OCI-LY7 (cell line): ENCODE results near the gene HEMGN. TPM values are rescaled to one million over a fixed set of nuclear protein-coding genes. Genes with fewer than 3 reads are reported as not detected.

Experiments used
- BruUV-seq: library from RNA; stranded (reverse); fragments of 400-500 nt; replicated peaks from 2 replicates; lab custom pipeline; 2021; lab: Mats Ljungman, UMichigan
- CTCF ChIA-PET: fragments of 300-600 bp; sonication (Branson Sonifier 250); formaldehyde crosslinking; loops from one replicate; lab custom pipeline; 2022; ENCODE audit warnings: antibody characterized with exemption; ENCODE audit not compliant: unreplicated experiment; lab: Charles Lee
- POLR2A ChIA-PET: fragments of 300-600 bp; sonication (Branson Sonifier 250); formaldehyde crosslinking; loops from one replicate; lab custom pipeline; 2022; ENCODE audit warnings: antibody characterized with exemption; lab: Charles Lee
- DNase-seq: peaks from one replicate; pipeline ENCODE4 v3.0.0-alpha.2; 2015; ENCODE audit warnings: low spot score
- H2AFZ ChIP-seq: fragments of 200-600 bp; sonication (generic), shearing (Covaris generic); 2 replicates; pipeline ENCODE4 v1.6.1; 2014; ENCODE audit warnings: mild to moderate bottlenecking, antibody characterized with exemption, low read length, moderate library complexity
- H3K27ac ChIP-seq: fragments of 200-600 bp; sonication (generic); 2 replicates; pipeline ENCODE4 v1.5.1; 2014; ENCODE audit warnings: mixed run types, low read depth, mild to moderate bottlenecking, moderate library complexity, low read length, inconsistent platforms; ENCODE audit not compliant: poor library complexity, severe bottlenecking
- H3K36me3 ChIP-seq: fragments of 200-600 bp; sonication (generic); 2 replicates; pipeline ENCODE4 v1.6.1; 2014; ENCODE audit warnings: mild to moderate bottlenecking, antibody characterized with exemption, low read length, moderate library complexity, mixed read lengths; ENCODE audit not compliant: insufficient read depth
- H3K4me1 ChIP-seq: fragments of 200-600 bp; sonication (generic); 2 replicates; pipeline ENCODE4 v1.5.1; 2014; ENCODE audit warnings: mild to moderate bottlenecking, low read length; ENCODE audit not compliant: insufficient read depth, poor library complexity, severe bottlenecking
- H3K4me2 ChIP-seq: fragments of 200-600 bp; sonication (generic); 2 replicates; pipeline ENCODE4 v1.6.1; 2014; ENCODE audit warnings: mild to moderate bottlenecking, low read length
- H3K4me3 ChIP-seq: fragments of 200-600 bp; sonication (generic); 2 replicates; pipeline ENCODE4 v1.5.1; 2014; ENCODE audit warnings: mild to moderate bottlenecking, low read depth, low read length; ENCODE audit not compliant: poor library complexity, severe bottlenecking
- H3K79me2 ChIP-seq: fragments of 200-600 bp; sonication (generic); 2 replicates; pipeline ENCODE4 v1.6.1; 2016; ENCODE audit warnings: low read depth, mild to moderate bottlenecking, low read length, moderate library complexity, mixed read lengths; ENCODE audit not compliant: insufficient read depth
- H3K9me2 ChIP-seq: fragments of 200-600 bp; sonication (generic); 2 replicates; pipeline ENCODE4 v1.6.1; 2016; ENCODE audit warnings: mild to moderate bottlenecking, low read length, mixed read lengths; ENCODE audit not compliant: insufficient read depth
- H3K9me3 ChIP-seq: fragments of 200-600 bp; sonication (generic); 2 replicates; pipeline ENCODE4 v1.6.1; 2014; ENCODE audit warnings: mild to moderate bottlenecking, mixed run types, low read length, mixed read lengths
- H4K20me1 ChIP-seq: fragments of 200-600 bp; sonication (generic); 2 replicates; pipeline ENCODE4 v1.6.1; 2014; ENCODE audit warnings: mild to moderate bottlenecking, antibody characterized with exemption, low read length, moderate library complexity, mixed read lengths; ENCODE audit not compliant: insufficient read depth
- CTCF ChIP-seq: fragments of 200-600 bp; sonication (generic); conservative IDR thresholded peaks from 2 replicates; pipeline ENCODE4 v1.5.1; 2014; ENCODE audit warnings: mild to moderate bottlenecking, antibody characterized with exemption, low read length, moderate library complexity, mixed read lengths
- EZH2phosphoT487 ChIP-seq: fragments of 200-600 bp; sonication (generic); IDR thresholded peaks from 2 replicates; pipeline ENCODE4 v1.6.1; 2018; ENCODE audit warnings: low read depth, borderline replicate concordance, mild to moderate bottlenecking, mixed run types, antibody characterized with exemption, low read length, moderate library complexity, mixed read lengths
- intact Hi-C: fragments of 100-400 bp; cut with micrococcal nuclease; formaldehyde crosslinking; loops from one replicate; pipeline ENCODE4 v1.10.0; 2022; ENCODE audit not compliant: unreplicated experiment
- total RNA-seq, 2 experiments: library from RNA; depleted of rRNA in 1 of 2; stranded (reverse); fragments of >200 nt in 1 of 2; shearing (Covaris generic) in 1 of 2; gene quantifications; 2 replicates each; pipeline ENCODE4 v1.2.3, GENCODE V29; 2014 to 2022

The HEMGN gene
- total RNA-seq, 2 experiments from 2014 or later = 3.8 to 5.4 TPM

- H3K4me1 ChIP-seq = peaks cover 7% of the 10 kb centered on the region
- H3K27ac ChIP-seq = no peak overlapping the region
- H3K4me3 ChIP-seq = no peak overlapping the region
- H3K36me3 ChIP-seq = no peaks in the 10 kb centered on the region
- BruUV-seq = no TSS peak
- DNase-seq = no peak
- ChIA-PET CTCF (interaction anchor here (0.5 to 1.3 kb wide), 3 partner anchors 20 to 84 kb away, joined by 3 to 5 read pairs (median 4); no protein-coding TSS in a partner anchor), POLR2A (interaction anchor here (0.7 to 2.2 kb wide), 6 partner anchors 12 to 78 kb away, joined by 3 to 7 read pairs (median 4); no protein-coding TSS in a partner anchor)
- H4K20me1 ChIP-seq = no peaks in the 10 kb centered on the region
- H3K79me2 ChIP-seq = no peaks in the 10 kb centered on the region
- no peak overlapping the region for H2AFZ ChIP-seq
- no peak overlapping the region for H3K4me2 ChIP-seq
- intact Hi-C loops = no loop called here
- no peaks in the 10 kb centered on the region for H3K9me2 ChIP-seq
- TF ChIP-seq EZH2phosphoT487 (no peak), CTCF (no peak)
- H3K9me3 ChIP-seq = no peaks in the 10 kb centered on the region
Observed at GRCh38 chr9:97959585-97959984, 21.6 kb upstream of the HEMGN start.

- ChIA-PET POLR2A (interaction anchor here (1.3 to 2.2 kb wide), 4 partner anchors 13 to 23 kb away, joined by 3 to 7 read pairs (median 5); no protein-coding TSS in a partner anchor), CTCF (interaction anchor here (0.5 to 1.3 kb wide), 4 partner anchors 21 to 85 kb away, joined by 3 to 5 read pairs (median 4); no protein-coding TSS in a partner anchor)
- H2AFZ ChIP-seq = peak overlapping the region; percentile 57
- H4K20me1 ChIP-seq = no peaks in the 10 kb centered on the region
- TF ChIP-seq CTCF (no peak), EZH2phosphoT487 (no peak)
- no peak overlapping the region for H3K4me2 ChIP-seq
- H3K4me1 ChIP-seq = peaks cover 14% of the 10 kb centered on the region
- no peaks in the 10 kb centered on the region for H3K36me3 ChIP-seq
- no peaks in the 10 kb centered on the region for H3K9me3 ChIP-seq
- DNase-seq = no peak
- H3K9me2 ChIP-seq = no peaks in the 10 kb centered on the region
- H3K79me2 ChIP-seq = no peaks in the 10 kb centered on the region
- intact Hi-C loops = no loop called here
- H3K4me3 ChIP-seq = no peak overlapping the region
- H3K27ac ChIP-seq = no peak overlapping the region
- BruUV-seq = no TSS peak
Observed at GRCh38 chr9:97958812-97959511, 21.0 kb upstream of the HEMGN start.
